GM23338 (cell line): Measurements from ENCODE around the gene TNFRSF8. TPM values are rescaled to one million over a fixed set of nuclear protein-coding genes. Genes with fewer than 3 reads are reported as not detected.
A peak's percentile ranks its signal among the peaks of the same experiment; 100 is the strongest.

Experiments used
- ATAC-seq: fragments of 200-7000 bp; cut with Tn5 transposase; 3 replicates; pipeline ENCODE4 v1.9.1; 2020
- DNase-seq: peaks from one replicate; pipeline ENCODE4 v3.0.0-alpha.2; 2015; ENCODE audit warnings: low spot score
- H2AFZ ChIP-seq: fragments of 200-600 bp; sonication (generic); 2 replicates; pipeline ENCODE4 v1.8.0; 2016; ENCODE audit warnings: antibody characterized with exemption, mild to moderate bottlenecking, moderate library complexity
- H3F3A ChIP-seq: fragments of 200-600 bp; sonication (generic); replicated peaks from 2 replicates; pipeline ENCODE4 v1.8.0; 2017; ENCODE audit warnings: antibody characterized with exemption, mixed run types, low read depth
- H3K27ac ChIP-seq: fragments of 200-600 bp; sonication (generic); 2 replicates; pipeline ENCODE4 v1.6.1; 2016; ENCODE audit warnings: low read depth
- H3K27me3 ChIP-seq: fragments of 200-600 bp; sonication (generic); 2 replicates; pipeline ENCODE4 v1.8.0; 2016; ENCODE audit warnings: mild to moderate bottlenecking, mixed run types, moderate library complexity; ENCODE audit not compliant: insufficient read depth
- H3K36me3 ChIP-seq: fragments of 200-600 bp; sonication (generic); 2 replicates; pipeline ENCODE4 v1.8.0; 2016; ENCODE audit warnings: mild to moderate bottlenecking; ENCODE audit not compliant: insufficient read depth
- H3K4me1 ChIP-seq: fragments of 200-600 bp; sonication (generic); 2 replicates; pipeline ENCODE4 v1.8.0; 2016; ENCODE audit warnings: mild to moderate bottlenecking, moderate library complexity; ENCODE audit not compliant: insufficient read depth
- H3K4me2 ChIP-seq: fragments of 200-600 bp; sonication (generic); 2 replicates; pipeline ENCODE4 v1.7.1; 2017; ENCODE audit warnings: mixed run types
- H3K4me3 ChIP-seq: fragments of 200-600 bp; sonication (generic); 2 replicates; pipeline ENCODE4 v1.6.1; 2016; ENCODE audit warnings: mixed run types
- H3K79me2 ChIP-seq: fragments of 200-600 bp; sonication (generic); replicated peaks from 2 replicates; pipeline ENCODE4 v1.8.0; 2017; ENCODE audit warnings: mild to moderate bottlenecking; ENCODE audit not compliant: insufficient read depth
- H3K9me2 ChIP-seq: fragments of 200-600 bp; sonication (generic); 2 replicates; pipeline ENCODE4 v1.8.0; 2017; ENCODE audit not compliant: insufficient read depth
- H4K20me1 ChIP-seq: fragments of 200-600 bp; sonication (generic); replicated peaks from 2 replicates; pipeline ENCODE4 v1.8.0; 2017; ENCODE audit warnings: mild to moderate bottlenecking; ENCODE audit not compliant: insufficient read depth
- H3K27ac Mint-ChIP-seq: 2 replicates; pipeline ENCODE4 v1.8.0; 2020; ENCODE audit warnings: inconsistent platforms, mild to moderate bottlenecking, moderate library complexity, mixed read lengths
- H3K27me3 Mint-ChIP-seq: 3 replicates; pipeline ENCODE4 v1.8.0; 2022; ENCODE audit warnings: low read depth, mild to moderate bottlenecking, moderate library complexity, mixed read lengths, inconsistent platforms; ENCODE audit not compliant: insufficient read depth, poor library complexity
- H3K36me3 Mint-ChIP-seq: 3 replicates; pipeline ENCODE4 v1.8.0; 2021; ENCODE audit warnings: low read depth, mild to moderate bottlenecking, inconsistent platforms, moderate library complexity, mixed read lengths
- H3K4me1 Mint-ChIP-seq: 3 replicates; pipeline ENCODE4 v1.8.0; 2020; ENCODE audit warnings: mild to moderate bottlenecking, inconsistent platforms, mixed read lengths
- H3K4me3 Mint-ChIP-seq: 3 replicates; pipeline ENCODE4 v1.8.0; 2021; ENCODE audit warnings: moderate library complexity, mild to moderate bottlenecking, inconsistent platforms, mixed read lengths
- H3K9me3 Mint-ChIP-seq: 3 replicates; pipeline ENCODE4 v1.8.0; 2020; ENCODE audit warnings: moderate library complexity, mild to moderate bottlenecking, inconsistent platforms, mixed read lengths
- CREB1 ChIP-seq: fragments of 250-450 bp; sonication (Bioruptor Pico); IDR thresholded peaks from 2 replicates; pipeline ENCODE4 v1.5.0; 2020; ENCODE audit warnings: low read depth, mild to moderate bottlenecking, moderate library complexity
- EZH2phosphoT487 ChIP-seq: fragments of 200-600 bp; sonication (generic); IDR thresholded peaks from one replicate; pipeline ENCODE4 v1.8.1; 2018; ENCODE audit warnings: antibody characterized with exemption; ENCODE audit not compliant: unreplicated experiment
- NANOG ChIP-seq: IDR thresholded peaks from 2 replicates; pipeline ENCODE4 v1.6.1; 2016; ENCODE audit warnings: antibody characterized with exemption, borderline replicate concordance
- ZNF114 ChIP-seq: fragments of 250-450 bp; sonication (Bioruptor Pico); IDR thresholded peaks from 2 replicates; pipeline ENCODE4 v1.5.0; 2020; ENCODE audit warnings: mild to moderate bottlenecking, moderate library complexity
- polyA plus RNA-seq: library from polyadenylated mRNA; unstranded; fragments of >200 nt; fragmentation: Nextera tagmentation; extraction: Ambion mirVana; gene quantifications from 2 replicates; pipeline ENCODE4 v1.2.1, GENCODE V29; 2016
- total RNA-seq: library from RNA; depleted of rRNA; stranded (reverse); fragments of >200 nt; shearing (Covaris generic); gene quantifications from 2 replicates; pipeline ENCODE4 v1.2.3, GENCODE V29; 2014
- TF ChIP-seq, protein P1 (sequence below): fragments of 250-450 bp; sonication (Bioruptor Pico); IDR thresholded peaks from 2 replicates; pipeline ENCODE4 v1.5.0; 2020; ENCODE audit warnings: mild to moderate bottlenecking, moderate library complexity

TNFRSF8 gene
- total and polyA plus RNA-seq, 2 experiments from 2014 or later, result 11.7 to 28.2 TPM

DNA sequence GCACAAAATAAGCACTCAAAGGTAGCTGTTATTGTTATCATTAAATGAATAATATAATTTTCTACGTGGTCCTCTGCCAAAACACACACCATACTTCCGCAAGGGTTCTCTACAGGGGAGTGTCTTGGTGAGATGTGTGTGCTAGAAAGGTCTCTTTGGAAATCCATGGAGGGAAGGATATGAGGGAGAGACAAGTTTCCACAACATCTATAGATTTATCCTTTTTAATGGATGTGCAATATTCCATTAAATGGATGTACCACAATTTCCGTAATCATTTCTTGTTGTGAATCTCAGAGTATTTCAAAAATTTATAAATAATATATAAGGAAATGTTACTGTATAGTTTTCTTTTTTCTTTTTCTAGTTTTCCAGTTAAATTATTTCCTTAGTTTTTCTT, 2.6 kb upstream of the TNFRSF8 start:
- Mint-ChIP-seq H3K4me1 (peaks cover 10% of the 10 kb centered on the region), H3K9me3 (peaks cover 5% of the 10 kb centered on the region), H3K27ac (no peak overlapping the region), H3K36me3 (peaks cover 4% of the 10 kb centered on the region; the same call in 1 of the 3 replicates), H3K4me3 (no peak overlapping the region), H3K27me3 (peaks cover 23% of the 10 kb centered on the region)
- DNase-seq, result no peak
- no peak overlapping the region for H3K27ac ChIP-seq
- H3K4me3 ChIP-seq, result no peak overlapping the region
- H3K36me3 ChIP-seq, result no peaks in the 10 kb centered on the region
- TF ChIP-seq, protein P1, sequence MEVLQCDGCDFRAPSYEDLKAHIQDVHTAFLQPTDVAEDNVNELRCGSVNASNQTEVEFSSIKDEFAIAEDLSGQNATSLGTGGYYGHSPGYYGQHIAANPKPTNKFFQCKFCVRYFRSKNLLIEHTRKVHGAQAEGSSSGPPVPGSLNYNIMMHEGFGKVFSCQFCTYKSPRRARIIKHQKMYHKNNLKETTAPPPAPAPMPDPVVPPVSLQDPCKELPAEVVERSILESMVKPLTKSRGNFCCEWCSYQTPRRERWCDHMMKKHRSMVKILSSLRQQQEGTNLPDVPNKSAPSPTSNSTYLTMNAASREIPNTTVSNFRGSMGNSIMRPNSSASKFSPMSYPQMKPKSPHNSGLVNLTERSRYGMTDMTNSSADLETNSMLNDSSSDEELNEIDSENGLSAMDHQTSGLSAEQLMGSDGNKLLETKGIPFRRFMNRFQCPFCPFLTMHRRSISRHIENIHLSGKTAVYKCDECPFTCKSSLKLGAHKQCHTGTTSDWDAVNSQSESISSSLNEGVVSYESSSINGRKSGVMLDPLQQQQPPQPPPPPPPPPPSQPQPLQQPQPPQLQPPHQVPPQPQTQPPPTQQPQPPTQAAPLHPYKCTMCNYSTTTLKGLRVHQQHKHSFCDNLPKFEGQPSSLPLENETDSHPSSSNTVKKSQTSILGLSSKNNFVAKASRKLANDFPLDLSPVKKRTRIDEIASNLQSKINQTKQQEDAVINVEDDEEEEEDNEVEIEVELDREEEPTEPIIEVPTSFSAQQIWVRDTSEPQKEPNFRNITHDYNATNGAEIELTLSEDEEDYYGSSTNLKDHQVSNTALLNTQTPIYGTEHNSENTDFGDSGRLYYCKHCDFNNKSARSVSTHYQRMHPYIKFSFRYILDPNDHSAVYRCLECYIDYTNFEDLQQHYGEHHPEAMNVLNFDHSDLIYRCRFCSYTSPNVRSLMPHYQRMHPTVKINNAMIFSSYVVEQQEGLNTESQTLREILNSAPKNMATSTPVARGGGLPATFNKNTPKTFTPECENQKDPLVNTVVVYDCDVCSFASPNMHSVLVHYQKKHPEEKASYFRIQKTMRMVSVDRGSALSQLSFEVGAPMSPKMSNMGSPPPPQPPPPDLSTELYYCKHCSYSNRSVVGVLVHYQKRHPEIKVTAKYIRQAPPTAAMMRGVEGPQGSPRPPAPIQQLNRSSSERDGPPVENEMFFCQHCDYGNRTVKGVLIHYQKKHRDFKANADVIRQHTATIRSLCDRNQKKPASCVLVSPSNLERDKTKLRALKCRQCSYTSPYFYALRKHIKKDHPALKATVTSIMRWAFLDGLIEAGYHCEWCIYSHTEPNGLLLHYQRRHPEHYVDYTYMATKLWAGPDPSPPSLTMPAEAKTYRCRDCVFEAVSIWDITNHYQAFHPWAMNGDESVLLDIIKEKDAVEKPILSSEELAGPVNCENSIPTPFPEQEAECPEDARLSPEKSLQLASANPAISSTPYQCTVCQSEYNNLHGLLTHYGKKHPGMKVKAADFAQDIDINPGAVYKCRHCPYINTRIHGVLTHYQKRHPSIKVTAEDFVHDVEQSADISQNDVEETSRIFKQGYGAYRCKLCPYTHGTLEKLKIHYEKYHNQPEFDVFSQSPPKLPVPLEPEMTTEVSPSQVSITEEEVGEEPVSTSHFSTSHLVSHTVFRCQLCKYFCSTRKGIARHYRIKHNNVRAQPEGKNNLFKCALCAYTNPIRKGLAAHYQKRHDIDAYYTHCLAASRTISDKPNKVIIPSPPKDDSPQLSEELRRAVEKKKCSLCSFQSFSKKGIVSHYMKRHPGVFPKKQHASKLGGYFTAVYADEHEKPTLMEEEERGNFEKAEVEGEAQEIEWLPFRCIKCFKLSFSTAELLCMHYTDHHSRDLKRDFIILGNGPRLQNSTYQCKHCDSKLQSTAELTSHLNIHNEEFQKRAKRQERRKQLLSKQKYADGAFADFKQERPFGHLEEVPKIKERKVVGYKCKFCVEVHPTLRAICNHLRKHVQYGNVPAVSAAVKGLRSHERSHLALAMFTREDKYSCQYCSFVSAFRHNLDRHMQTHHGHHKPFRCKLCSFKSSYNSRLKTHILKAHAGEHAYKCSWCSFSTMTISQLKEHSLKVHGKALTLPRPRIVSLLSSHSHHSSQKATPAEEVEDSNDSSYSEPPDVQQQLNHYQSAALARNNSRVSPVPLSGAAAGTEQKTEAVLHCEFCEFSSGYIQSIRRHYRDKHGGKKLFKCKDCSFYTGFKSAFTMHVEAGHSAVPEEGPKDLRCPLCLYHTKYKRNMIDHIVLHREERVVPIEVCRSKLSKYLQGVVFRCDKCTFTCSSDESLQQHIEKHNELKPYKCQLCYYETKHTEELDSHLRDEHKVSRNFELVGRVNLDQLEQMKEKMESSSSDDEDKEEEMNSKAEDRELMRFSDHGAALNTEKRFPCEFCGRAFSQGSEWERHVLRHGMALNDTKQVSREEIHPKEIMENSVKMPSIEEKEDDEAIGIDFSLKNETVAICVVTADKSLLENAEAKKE, result no peak
- TF ChIP-seq CREB1 (CRISPR knock-in tag) (no peak), NANOG (no peak)
- ATAC-seq, result no peak
- H3K9me2 ChIP-seq, result no peaks in the 10 kb centered on the region; the same call in 1 of the 2 replicates
- H3K4me1 ChIP-seq, result peaks cover 13% of the 10 kb centered on the region
- H4K20me1 ChIP-seq, result no peaks in the 10 kb centered on the region
- no peak overlapping the region for H3K4me2 ChIP-seq
- no peaks in the 10 kb centered on the region for H3F3A ChIP-seq
- peaks cover 20% of the 10 kb centered on the region for H3K79me2 ChIP-seq
- H3K27me3 ChIP-seq, result peaks cover 21% of the 10 kb centered on the region
- no peak overlapping the region for H2AFZ ChIP-seq

DNA sequence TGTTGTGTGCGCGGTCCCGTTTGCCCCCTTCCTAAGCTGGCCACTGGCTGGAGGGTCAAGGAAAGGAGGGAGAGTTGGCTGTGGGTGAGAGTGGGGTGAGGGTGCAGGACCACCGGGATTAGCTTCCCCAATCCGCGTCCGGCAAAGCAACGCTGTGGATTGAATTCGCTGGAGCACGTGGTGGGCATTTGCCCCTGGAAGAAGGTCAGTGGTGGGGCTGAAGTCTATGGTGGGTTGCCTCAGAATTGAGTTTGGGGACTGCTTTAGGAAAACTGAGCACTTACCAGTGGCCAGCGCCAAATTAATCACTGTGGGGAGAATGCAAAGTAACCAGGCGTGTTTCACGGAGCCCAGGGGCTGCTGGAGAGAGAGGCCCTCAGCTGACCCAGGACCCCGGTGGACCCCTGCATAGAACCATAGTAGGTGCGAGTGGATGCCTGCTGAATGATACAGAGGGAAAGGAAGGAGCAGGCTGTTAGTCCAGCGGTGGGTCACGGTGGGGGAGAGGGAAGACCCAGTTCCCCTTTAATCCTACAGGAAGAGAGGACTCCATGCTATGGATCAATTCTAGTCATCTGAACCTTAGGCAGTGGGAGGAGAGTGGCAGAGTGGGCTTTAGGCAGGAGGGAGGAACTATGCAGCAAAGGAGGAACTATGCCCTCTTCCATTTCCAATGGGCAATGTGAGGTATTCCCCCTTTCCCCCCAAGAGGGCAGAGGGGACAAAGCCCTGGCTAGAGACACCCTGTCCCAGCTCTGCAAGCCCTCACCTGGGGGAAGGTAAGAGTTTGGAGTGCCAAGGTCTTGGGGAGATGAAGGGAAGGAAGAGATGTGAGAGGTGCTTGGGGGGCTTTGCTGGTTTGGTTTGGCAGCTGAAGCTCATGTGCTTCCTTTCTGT, 1.2 kb downstream of the TNFRSF8 start:
- H3K4me3 ChIP-seq, result peak overlapping the region; percentile 80
- H3K79me2 ChIP-seq, result peaks cover 39% of the 10 kb centered on the region
- peak overlapping the region; percentile 94 for H2AFZ ChIP-seq
- peak overlapping the region; percentile 76 for H3K4me3 Mint-ChIP-seq
- no peak for TF ChIP-seq ZNF114
- TF ChIP-seq EZH2phosphoT487, result no peak
- H3K4me1 ChIP-seq, result peaks cover 49% of the 10 kb centered on the region
- H3K4me1 Mint-ChIP-seq, result peaks cover 39% of the 10 kb centered on the region
- H3K27me3 ChIP-seq, result peaks cover 21% of the 10 kb centered on the region
- H3K4me2 ChIP-seq, result peak overlapping the region; percentile 89
- peaks cover 5% of the 10 kb centered on the region; the same call in 2 of the 3 replicates for H3K9me3 Mint-ChIP-seq
- ATAC-seq (no peak), DNase-seq (no peak)
- H3K27me3 Mint-ChIP-seq, result peaks cover 27% of the 10 kb centered on the region
- H3K36me3 Mint-ChIP-seq, result peaks cover 7% of the 10 kb centered on the region; the same call in 2 of the 3 replicates
- no peaks in the 10 kb centered on the region for H3K36me3 ChIP-seq
- H4K20me1 ChIP-seq, result no peaks in the 10 kb centered on the region
- H3K9me2 ChIP-seq, result no peaks in the 10 kb centered on the region; the same call in 1 of the 2 replicates
- peaks cover 18% of the 10 kb centered on the region for H3F3A ChIP-seq
- H3K27ac Mint-ChIP-seq, result no peak overlapping the region
- no peak overlapping the region for H3K27ac ChIP-seq
